Measurements from ENCODE around the gene SLC35E2B. TPM values are rescaled to one million over a fixed set of nuclear protein-coding genes. Genes with fewer than 3 reads are reported as not detected.

SLC35E2B gene
- total and polyA plus RNA-seq, 2 of the 8 experiments (the other 6 are each of a cell fraction or from before 2014, with no cell fraction given): 25.9 to 46.7 TPM

- Histone ChIP-seq H3K23me2 (ENCODE audit: low read depth, low read length) (peaks cover 9% of the 10 kb centered on the region; the same call in 1 of the 2 replicates), H2BK120ac (replicated peaks; ENCODE audit: low read depth, low read length) (no peak overlapping the region), H3K36me3 (ENCODE audit: control insufficient read depth in 2 of 4, insufficient read depth in 4 of 4, low read length in 3 of 4) (no peaks in the 10 kb centered on the region), H3K4ac (replicated peaks; ENCODE audit: insufficient read length, low read depth, low read length) (no peak overlapping the region), H3K23ac (ENCODE audit: insufficient read length) (no peak overlapping the region), H3K27ac (ENCODE audit: low read depth, low read length) (no peak overlapping the region), H2BK15ac (ENCODE audit: low read length) (no peak overlapping the region), H3K79me1 (ENCODE audit: low read depth, low read length) (no peaks in the 10 kb centered on the region), H4K5ac (ENCODE audit: insufficient read length, low read depth, low read length) (no peak overlapping the region), H2BK20ac (ENCODE audit: low read length) (no peak overlapping the region), H3K56ac (replicated peaks; ENCODE audit: insufficient read length, low read depth, low read length) (no peak overlapping the region), H3K18ac (ENCODE audit: extremely low read depth, low read length) (peak overlapping the region; percentile 9; the same call in 1 of the 2 replicates), H2AK5ac (ENCODE audit: low read depth, low read length) (no peak overlapping the region), H3K9me3 (ENCODE audit: insufficient read depth in 2 of 2, low read depth in 1 of 2, low read length in 1 of 2) (no peaks in the 10 kb centered on the region), H4K91ac (replicated peaks; ENCODE audit: insufficient read length, low read length) (no peak overlapping the region), H3K4me3 (ENCODE audit: extremely low read depth in 1 of 4, insufficient read depth in 2 of 4, low read depth in 3 of 4, low read length in 4 of 4) (peak overlapping the region; percentile 33 to 70 (median 44)), H3K27me3 (replicated peaks in 1 of 4; ENCODE audit: control insufficient read depth in 3 of 4, extremely low read depth in 1 of 4, insufficient read depth in 3 of 4, low read length in 3 of 4) (peaks cover 8 to 23% (median 14%) of the 10 kb centered on the region in 4 experiments; a peak in 6 of 7 replicates), H4K8ac (ENCODE audit: extremely low read depth, insufficient read depth, low read length) (peak overlapping the region; percentile 51; the same call in 1 of the 2 replicates), H3K4me1 (replicated peaks in 1 of 4; ENCODE audit: control insufficient read depth in 3 of 4, insufficient read depth in 4 of 4, low read length in 3 of 4) (peaks cover 0 to 6% (median 2%) of the 10 kb centered on the region in 4 experiments; a peak in 4 of 7 replicates), H4K20me1 (replicated peaks in 1 of 2; ENCODE audit: control insufficient read depth in 1 of 2, insufficient read depth in 2 of 2, low read length in 2 of 2) (peaks cover 0 to 9% of the 10 kb centered on the region in 2 experiments), H2BK12ac (ENCODE audit: low read depth, low read length) (no peak overlapping the region), H3K79me2 (ENCODE audit: control insufficient read depth in 1 of 2, insufficient read depth in 2 of 2, low read length in 2 of 2) (no peaks in the 10 kb centered on the region), H2BK5ac (ENCODE audit: low read depth, low read length) (no peak overlapping the region), H3K4me2 (ENCODE audit: insufficient read depth in 1 of 2, low read depth in 2 of 2, low read length in 2 of 2) (peak overlapping the region; percentile 63 to 73), H2AFZ (ENCODE audit: low read length) (no peak overlapping the region), H3K14ac (ENCODE audit: insufficient read length) (no peak overlapping the region), H3K9ac (replicated peaks in 1 of 4; ENCODE audit: extremely low read depth in 1 of 4, low read depth in 3 of 4, low read length in 3 of 4) (peak overlapping the region in 1 of 4 experiments; percentile 67; a peak in 3 of 7 replicates)
- POLR2A ChIA-PET (ENCODE audit: partially characterized antibody): interaction anchor here (0.9 to 4.4 kb wide), 6 partner anchors 10 to 610 kb away, joined by 3 to 34 read pairs (median 5); partner anchors contain the start of gene MIB2
- 50% methylated on average over 10 of the region's 48 CpGs; no CpG with 5 or more reads in 1 of the 2 experiments for WGBS, 2 experiments (ENCODE audit: extremely low coverage in 1 of 2, insufficient coverage in 1 of 2, insufficient read length in 1 of 2, insufficient replicate concordance in 2 of 2, low coverage in 1 of 2, low lambda C conversion rate in 2 of 2, missing lambda C conversion rate in 1 of 2)
- DNase-seq (ENCODE audit: low read depth in 1 of 2, low spot score in 2 of 2) (peak in 1 of 2 experiments; percentile 76), FAIRE-seq (no peak)
- CTCF ChIA-PET (ENCODE audit: partially characterized antibody): interaction anchor here (1.0 to 3.8 kb wide), 3 partner anchors 9 to 51 kb away, joined by 3 to 21 read pairs (median 6); no protein-coding TSS in a partner anchor
- TF ChIP-seq KDM5A (IDR thresholded peaks at IDR 0.05; ENCODE audit: low read length) (no peak), BACH1 (IDR thresholded peaks at IDR 0.05; ENCODE audit: low read length) (no peak), POLR2A (IDR thresholded peaks at IDR 0.05; ENCODE audit: control extremely low read depth in 1 of 2, low read depth in 2 of 2, low read length in 2 of 2) (no peak), JUN (IDR thresholded peaks at IDR 0.05; ENCODE audit: low read depth, low read length) (no peak), POLR2AphosphoS5 (IDR thresholded peaks at IDR 0.05; ENCODE audit: low read depth, low read length) (no peak), ATF3 (IDR thresholded peaks at IDR 0.05; ENCODE audit: insufficient read depth, low read depth, low read length) (no peak), RXRA (IDR thresholded peaks at IDR 0.05; ENCODE audit: insufficient read depth, low read depth, low read length) (no peak), GTF2F1 (IDR thresholded peaks at IDR 0.05; ENCODE audit: borderline replicate concordance, low read depth, low read length) (no peak), SIN3A (conservative IDR thresholded peaks at IDR 0.05 in 1 of 2, IDR thresholded peaks at IDR 0.05 in 1 of 2; ENCODE audit: low read depth in 1 of 2, low read length in 2 of 2) (no peak), EGR1 (IDR thresholded peaks at IDR 0.05; ENCODE audit: borderline replicate concordance, low read depth, low read length) (no peak), BRCA1 (IDR thresholded peaks at IDR 0.05; ENCODE audit: low read depth, low read length) (no peak), GABPA (IDR thresholded peaks at IDR 0.05; ENCODE audit: borderline replicate concordance, insufficient read depth, low read length) (no peak)
Observed at GRCh38 chr1:1629430-1630190, 63.0 kb downstream of the SLC35E2B start.

Data from H1 (cell line).